ENCODE results near the gene A4GALT.
"Not testable (repeated sequence)": the region's sequence is repeated elsewhere in the genome, so short reads cannot be mapped to it uniquely, and the experiment has no call there.

A4GALT gene

GRCh38 chr22:42680648-42681047, 40.0 kb downstream of the A4GALT start:
- no peak for DNase-seq

DNA sequence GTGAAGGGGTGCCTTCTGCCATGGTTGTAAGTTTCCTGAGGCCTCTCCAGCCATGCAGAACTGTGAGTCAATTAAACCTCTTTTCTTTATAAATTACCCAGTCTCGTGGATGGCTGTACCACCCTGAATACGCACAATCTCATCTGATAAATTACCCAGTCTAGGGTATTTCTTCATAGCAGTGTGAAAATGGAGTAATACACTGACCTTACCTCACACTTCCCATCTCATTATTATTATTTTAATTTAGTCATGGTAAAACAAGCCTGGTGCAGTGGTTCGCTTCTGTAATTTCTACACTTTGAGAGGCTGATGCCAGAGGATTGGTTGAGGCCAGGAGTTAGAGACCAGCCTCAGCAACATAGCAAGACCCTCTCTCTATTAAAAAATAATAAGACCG, 41.0 kb downstream of the A4GALT start:
- no peak for DNase-seq

DNA sequence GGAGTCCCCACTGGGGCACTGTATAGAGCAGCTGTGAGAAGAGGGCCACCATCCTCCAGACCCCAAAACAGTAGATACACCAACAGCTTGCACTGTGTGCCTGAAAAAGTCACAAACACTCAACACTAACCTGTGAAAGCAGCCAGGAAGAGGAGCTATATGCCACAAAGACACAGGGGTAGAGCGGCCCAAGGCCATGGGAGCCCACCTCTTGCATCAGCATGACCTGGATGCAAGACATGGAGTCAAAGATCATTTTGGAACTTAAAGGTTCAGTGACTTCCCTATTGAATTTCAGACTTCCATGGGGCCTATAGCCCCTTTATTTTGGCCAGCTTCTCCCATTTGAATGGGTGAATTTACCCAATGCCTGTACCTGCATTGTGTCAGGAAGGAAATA, 41.8 kb downstream of the A4GALT start:
- DNase-seq, result no peak

DNA sequence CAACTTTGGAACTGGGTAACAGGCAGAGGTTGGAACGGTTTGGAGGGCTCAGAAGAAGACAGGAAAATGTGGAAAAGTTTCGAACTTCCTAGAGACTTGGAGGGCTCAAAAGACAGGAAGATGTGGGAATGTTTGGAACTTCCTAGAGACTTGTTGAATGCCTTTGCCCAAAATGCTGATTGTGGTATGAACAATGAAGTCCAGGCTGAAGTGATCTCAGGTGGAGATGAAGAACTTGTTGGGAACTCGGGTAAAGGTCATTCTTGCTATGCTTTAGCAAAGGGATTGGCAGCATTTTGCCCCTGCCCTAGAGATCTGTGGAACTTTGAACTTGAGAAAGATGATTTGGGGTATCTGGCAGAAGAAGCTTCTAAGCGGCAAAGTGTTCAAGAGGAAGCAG, 42.7 kb downstream of the A4GALT start:
- DNase-seq, result not testable (repeated sequence)

DNA sequence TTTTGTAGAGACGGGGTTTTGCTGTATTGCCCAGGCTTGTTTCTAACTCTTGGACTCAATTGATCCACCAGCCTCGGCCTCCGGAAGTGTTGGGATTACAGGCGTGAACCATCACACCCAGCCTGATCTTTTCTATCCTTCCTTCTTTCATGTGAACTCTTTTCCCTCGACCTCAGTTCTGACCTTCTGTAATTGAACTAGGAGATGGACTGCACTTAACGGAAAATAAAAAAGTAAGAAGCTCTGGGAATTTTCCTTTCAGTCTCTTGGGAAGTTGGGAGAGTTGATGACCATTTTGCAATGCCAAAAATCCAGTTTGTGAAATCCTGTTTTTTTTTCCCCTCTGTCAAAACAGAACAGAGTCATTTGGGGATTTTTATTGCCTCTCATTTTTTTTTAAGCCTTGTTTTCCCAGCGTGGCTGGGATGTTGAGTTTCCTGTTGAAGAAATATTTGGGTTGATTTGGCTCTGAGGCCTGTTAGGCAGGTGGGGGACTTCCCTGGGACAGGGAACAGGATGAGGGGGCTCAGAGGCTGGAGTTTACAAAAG, 44.5 kb downstream of the A4GALT start:
- no peak for DNase-seq

GRCh38 chr22:42673898-42674401, 46.7 kb downstream of the A4GALT start:
- no peak for DNase-seq

GRCh38 chr22:42673071-42673470, 47.6 kb downstream of the A4GALT start:
- not testable (repeated sequence) for DNase-seq

DNA sequence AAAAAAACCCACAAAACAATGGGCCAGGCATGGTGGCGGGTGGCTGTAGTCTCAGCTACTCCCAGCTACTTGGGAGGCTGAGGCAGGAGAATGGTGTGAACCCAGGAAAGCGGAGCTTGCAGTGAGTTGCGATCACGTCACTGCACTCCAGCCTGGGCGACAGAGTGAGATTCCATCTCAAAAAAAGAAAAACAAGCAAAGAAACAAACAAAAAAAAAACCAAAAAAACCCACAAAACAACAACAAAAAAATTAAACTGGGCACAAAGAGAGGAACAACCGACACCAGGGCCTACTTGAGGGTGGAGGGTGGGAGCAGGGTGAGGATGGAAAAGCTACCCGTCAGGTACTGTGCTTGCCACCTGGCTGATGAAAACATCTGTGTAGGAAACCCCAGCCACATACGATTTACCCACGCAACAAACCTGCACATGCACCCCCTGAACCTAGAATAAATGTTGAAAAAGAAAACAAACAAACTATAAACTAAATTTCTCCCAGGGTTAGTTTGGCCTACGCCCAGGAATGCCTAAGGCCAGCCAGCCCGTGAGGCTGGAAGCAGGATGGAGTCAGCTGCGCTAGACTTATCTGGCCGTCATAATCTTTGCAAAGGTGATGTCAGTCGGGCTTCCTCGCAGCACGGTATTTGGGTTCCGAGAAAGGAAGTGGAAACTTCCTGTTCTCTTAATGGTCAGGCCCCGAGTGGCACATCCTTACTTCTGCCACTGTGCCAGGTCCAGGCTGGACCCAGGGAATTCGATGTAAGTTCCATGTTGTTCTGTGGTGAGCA, 49.6 kb downstream of the A4GALT start:
- no peak for DNase-seq

DNA sequence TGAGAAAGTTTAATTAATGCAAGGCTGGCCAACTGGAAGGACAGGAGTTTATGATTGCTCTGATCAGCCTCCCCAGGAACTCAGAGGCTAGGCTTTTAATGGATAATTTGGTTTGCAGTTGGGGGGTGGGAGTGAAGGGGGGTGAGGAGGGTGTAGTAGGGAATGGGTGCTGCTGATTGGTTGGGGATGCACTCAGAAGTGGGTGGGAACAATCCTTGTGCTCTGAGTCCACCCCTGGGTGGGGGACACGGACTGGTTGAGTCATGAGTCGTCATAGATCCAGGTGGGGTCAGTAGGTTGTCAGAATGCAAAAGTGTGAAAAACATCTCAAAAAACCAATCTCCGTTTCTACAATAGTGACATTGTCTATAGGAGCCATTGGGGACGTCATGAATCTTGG, 50.6 kb downstream of the A4GALT start:
- no peak for DNase-seq

GRCh38 chr22:42666393-42666792, 54.3 kb downstream of the A4GALT start:
- not testable (repeated sequence) for DNase-seq

GRCh38 chr22:42664976-42665831, 55.5 kb downstream of the A4GALT start:
- no peak for DNase-seq

DNA sequence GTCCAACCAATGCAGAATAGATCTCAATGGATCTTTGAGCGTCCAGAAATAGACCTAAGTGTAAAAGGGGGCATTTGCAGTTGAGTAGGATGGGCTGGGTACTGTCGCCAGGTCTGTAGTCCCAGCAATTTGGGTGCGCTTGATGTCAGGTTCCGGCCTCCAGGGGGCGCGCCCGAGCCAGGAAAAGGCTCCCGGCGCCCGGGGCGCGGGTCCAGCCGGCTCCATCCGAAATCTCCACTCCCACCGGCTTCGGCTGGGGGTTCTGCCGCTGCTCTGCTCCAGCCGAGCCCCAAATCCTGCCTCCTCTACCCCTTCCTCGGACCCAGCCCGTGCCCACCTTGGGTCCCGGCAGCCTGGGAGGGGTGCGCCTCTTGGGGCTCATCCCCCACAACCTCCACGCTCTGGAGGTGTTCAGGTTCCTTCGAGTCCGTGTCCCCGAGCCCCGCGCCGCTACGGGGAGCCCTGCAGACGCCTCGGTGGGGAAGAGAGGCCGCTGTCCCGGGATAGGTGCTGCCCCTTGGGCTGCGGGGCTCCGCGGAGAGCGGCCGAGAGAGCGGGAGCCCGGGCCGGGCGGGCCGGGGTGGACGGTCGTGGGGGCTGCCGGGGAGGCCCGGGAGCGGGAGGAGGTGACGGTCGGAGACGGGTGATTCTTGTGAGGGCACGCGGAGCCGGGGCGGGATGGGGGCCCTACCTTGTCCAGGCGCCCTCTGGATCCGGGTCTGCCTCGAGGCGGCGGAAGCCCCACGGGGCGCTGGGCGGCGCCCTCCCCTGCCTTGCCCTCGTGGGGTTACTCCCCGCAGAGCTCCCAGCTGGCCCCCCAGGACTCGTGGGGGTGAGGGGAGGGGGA, 58.5 kb downstream of the A4GALT start:
- DNase-seq, result peak; percentile 85

GRCh38 chr22:42656578-42656977, 64.1 kb downstream of the A4GALT start:
- no peak for DNase-seq

DNA sequence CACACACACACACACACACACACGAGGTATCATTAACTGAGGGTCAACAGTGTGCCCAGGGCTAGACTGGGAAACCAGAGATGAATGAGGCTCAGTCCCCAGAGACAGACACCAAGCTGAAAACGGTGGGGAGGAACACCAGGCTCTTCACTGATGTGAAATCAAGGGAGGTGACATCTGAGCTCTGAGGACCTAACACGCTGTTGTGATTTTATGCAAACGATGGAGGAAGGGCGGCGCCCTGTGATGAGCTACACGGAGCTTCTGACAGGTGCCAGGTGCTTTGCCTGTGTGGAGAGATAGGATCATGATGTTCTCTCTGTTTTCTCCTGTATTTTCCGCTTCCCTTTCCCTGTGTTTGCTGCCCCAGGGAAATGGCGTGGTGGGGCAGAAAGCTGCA, 65.0 kb downstream of the A4GALT start:
- DNase-seq, result no peak

DNA sequence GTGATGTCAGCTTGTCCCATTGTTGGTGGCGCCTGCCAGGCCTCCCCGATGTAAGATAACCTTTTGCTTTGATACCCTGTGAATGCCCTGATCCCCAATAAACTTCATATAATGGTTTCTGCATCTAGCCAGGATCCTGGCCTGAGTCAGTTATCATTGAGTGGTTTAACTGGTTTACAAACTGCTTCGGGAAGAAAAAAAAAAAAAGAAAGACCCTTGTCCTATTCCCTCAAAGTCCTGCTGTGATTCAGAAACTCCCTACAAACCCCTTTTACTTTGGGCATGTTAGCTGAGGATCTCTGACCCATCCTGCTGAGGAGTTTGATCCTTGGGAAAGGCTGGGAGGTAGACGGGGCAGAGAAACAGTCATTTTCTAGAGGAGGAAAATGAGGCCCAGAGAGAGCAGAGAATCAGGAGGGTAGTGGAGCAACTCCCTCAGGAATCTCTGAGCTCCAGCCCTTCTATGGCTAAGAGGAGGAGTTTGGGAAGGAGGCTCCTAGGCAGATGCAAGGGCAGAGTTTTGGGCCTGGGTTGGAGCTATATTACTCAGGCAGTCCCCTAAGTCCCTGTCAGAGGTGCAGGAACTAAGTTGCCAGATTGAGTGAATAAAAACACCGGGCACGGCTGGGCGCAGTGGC, 66.1 kb downstream of the A4GALT start:
- DNase-seq, result no peak

DNA sequence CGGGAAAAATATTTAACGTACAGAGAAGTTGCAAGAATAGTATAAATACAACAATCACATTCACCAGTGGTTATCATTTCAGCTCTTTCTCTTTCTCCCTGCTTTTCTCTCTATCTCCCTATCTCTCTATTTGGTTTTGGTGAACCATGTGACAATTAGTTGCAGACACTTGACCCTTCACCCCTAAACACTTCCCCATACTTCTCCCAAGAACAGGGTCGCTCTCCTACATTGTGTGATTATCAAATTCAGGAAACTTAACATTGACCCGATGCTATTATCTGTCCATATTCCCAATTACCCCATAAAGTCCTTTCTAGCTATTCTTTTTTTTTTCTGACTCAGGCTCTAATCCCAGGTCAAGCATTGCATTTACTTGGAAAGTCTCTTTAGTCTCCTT, 66.7 kb downstream of the A4GALT start:
- DNase-seq, result no peak

DNA sequence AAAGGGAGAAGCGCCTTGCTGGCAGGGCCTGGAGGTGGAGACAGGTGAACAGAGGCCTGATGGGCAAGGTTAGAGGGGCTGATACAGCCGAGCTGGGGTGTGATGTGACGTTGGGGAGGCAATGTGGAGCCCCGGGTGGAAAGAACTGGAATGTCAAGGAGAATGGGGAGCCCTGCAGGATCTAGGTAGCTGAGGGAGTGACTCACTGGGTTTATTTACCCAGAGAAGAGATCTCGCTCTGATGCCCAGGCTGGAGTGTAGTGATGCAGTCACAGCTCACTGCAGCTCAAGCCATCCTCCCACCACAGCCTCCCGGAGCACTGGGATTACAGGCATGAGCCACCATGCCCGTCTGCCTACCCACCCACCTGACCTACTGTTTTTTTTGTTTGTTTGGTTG, 69.5 kb downstream of the A4GALT start:
- DNase-seq, result no peak

DNA sequence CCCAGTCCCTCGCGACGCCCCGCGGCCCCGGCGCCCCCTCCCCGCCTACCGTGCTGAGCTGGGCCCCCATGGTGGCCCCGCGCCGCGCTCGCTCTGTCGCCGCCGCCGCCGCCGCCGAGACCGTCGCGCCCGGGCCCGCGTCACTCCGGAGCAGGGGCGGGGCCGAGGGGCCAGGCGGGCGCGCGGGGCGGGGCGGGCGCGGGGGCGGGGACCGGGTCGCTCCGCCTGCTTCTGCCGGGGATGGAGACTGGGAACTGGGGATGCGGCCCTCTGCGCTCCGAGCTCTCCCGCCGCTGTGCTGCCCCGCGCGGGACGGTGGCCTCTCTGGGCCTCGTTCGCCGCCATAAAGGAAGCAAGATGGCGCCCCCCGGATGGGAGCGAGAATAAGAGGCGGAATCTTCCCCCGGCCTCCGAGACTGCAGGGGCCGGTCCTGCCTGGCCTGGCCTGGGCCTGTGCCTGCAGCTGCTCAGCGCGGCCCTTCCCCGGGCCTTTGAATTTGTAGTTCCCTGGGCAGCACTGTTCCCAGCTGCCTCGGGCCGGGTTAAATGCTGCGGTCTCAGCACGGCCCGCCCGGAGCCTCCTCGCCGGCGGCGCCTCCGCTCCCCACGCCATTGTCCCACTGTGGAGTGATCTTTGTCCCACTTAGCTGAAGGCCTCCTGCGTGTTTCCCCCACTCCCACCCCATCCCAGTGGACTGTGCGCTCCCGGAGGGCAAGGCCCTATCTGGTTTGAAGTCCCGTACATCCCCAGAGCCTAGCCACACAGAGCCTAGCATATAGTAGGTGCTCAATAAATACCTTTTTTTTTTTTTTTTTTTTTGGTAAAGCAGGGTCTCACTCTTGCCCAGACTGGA, 71.2 kb downstream of the A4GALT start, which contains the start of gene CYB5R3:
TSS of gene CYB5R3 (minus strand) at position 147 of the 854 bp plus-strand sequence. CDS start at position 70, 77 bp downstream.
- DNase-seq, result peak; percentile 76

GRCh38 chr22:42648368-42649245, 72.1 kb downstream of the A4GALT start:
- peak; percentile 41 for DNase-seq

GRCh38 chr22:42648017-42648367, 72.7 kb downstream of the A4GALT start:
- DNase-seq, result no peak

All from stimulated activated CD4-positive, alpha-beta T cell treated with anti-CD3 and anti-CD28 coated beads, Interleukin-4, amount 100 ng/mL, for 24 hours (primary cell).